ENCODE measurements around the gene SNTG2.

The SNTG2 gene

DNA sequence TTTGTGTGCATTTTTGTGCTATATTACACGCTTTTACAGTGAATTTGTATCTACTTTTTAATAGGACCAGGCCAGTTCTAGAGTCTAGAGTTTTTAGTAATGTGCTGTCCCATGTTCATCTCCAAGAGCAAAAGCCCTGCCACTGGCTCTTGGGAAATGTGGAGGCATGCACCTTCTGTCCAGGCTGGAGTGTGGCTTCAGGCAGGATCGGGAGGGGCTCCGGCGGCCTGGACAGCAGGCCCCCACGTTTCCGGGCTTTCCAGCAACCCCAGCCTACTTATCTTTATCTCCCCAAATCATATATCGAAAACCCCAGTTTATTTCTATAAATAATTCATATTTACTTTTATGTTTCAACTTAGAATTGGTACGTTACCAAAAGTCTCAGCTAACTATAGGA, 78.2 kb downstream of the SNTG2 start:
- Histone ChIP-seq H3K27ac (no peak overlapping the region), H3K4me3 (no peak overlapping the region)
- TF ChIP-seq, protein P1, sequence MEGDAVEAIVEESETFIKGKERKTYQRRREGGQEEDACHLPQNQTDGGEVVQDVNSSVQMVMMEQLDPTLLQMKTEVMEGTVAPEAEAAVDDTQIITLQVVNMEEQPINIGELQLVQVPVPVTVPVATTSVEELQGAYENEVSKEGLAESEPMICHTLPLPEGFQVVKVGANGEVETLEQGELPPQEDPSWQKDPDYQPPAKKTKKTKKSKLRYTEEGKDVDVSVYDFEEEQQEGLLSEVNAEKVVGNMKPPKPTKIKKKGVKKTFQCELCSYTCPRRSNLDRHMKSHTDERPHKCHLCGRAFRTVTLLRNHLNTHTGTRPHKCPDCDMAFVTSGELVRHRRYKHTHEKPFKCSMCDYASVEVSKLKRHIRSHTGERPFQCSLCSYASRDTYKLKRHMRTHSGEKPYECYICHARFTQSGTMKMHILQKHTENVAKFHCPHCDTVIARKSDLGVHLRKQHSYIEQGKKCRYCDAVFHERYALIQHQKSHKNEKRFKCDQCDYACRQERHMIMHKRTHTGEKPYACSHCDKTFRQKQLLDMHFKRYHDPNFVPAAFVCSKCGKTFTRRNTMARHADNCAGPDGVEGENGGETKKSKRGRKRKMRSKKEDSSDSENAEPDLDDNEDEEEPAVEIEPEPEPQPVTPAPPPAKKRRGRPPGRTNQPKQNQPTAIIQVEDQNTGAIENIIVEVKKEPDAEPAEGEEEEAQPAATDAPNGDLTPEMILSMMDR (IDR thresholded peaks at IDR 0.05), result no peak
- DNase-seq (ENCODE audit: low spot score), result no peak

DNA sequence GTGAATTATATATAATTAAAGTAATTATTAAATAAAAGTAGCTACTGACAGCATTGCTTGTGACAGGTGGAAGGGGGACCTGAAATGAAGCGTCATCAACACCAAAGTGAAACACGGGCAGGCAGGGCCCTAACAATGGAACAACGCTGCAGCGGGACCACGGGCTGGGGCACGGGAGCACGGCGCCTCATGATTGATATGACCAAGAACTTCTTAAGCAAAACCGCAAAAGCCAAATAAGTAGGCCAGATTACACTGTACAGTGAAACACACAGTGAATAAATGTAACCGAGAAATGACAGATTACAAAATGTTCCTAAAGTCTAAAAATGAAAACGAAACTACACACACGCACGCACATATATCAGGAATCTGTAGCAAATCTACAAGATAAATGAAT, 81.4 kb downstream of the SNTG2 start:
- no peak overlapping the region for H3K4me3 ChIP-seq
- no peak overlapping the region for H3K27ac ChIP-seq
- TF ChIP-seq, protein P1 (IDR thresholded peaks at IDR 0.05), result no peak
- DNase-seq (ENCODE audit: low spot score), result no peak

DNA sequence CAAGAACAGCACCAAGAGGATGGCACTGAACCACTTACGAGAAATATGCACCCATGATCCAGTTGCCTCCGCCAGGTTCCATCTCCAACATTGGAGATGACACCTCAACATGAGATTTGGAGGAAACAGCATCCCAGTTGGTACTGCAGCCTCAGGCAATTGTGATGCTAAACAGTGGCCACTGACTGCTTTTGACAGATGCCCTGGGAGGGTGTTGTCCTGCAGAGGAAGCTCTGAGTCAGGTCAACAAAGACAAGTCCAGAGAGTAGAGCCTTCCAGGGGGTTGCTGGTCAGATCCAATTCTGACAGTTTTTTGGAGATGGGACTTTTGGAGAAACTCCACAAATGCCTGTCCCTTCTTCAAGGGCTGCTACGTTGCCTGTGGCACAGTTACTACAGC, 82.4 kb downstream of the SNTG2 start:
- H3K27ac ChIP-seq, result no peak overlapping the region
- TF ChIP-seq, protein P1 (IDR thresholded peaks at IDR 0.05), result no peak

DNA sequence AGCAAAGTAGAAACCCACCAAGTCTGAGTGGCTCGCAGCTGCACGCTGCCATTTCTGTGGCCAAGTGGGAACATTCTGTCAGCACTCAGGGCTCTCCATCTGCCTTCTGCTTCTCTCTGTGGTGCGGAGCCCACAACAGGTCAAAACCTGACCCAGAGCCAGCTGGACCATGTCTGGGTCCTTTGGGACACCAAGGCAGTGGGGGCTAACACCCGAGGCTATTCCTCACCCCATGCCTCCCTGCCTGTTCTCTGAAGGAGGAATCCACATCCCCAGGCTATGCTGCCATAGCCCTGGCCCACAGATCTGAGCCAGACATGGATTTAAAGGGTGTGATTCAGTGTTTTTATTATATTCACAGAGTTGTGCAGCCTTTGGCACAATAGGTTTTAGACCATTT, 86.4 kb downstream of the SNTG2 start:
- H3K27ac ChIP-seq, result no peak overlapping the region
- no peak overlapping the region for H3K4me3 ChIP-seq
- DNase-seq (ENCODE audit: low spot score), result no peak
- TF ChIP-seq, protein P1 (IDR thresholded peaks at IDR 0.05), result no peak

More for the DNA sequence above, 82.4 kb downstream of the SNTG2 start:
- DNase-seq (ENCODE audit: low spot score), result no peak
- H3K4me3 ChIP-seq, result no peak overlapping the region

DNA sequence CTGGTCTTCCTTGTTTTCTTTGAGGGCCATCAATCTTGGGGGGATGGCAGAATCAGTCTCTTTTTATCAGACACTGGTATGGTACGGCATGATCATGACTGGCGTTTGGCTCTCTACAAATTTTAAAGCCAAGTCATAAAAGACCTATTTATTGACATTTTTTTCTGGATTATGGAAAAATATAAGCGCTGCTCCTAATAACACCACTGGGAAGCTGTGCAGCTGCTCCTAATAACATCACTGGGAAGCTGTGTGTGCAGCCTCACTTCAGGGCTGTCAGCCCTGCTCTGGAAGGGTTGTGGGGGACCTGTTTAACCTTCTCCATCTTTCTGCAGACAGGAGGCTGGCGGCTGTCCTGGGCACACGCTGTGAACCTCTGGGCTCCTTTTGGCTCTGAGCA, 88.9 kb downstream of the SNTG2 start:
- TF ChIP-seq, protein P1 (IDR thresholded peaks at IDR 0.05), result no peak
- DNase-seq (ENCODE audit: low spot score), result no peak
- H3K27ac ChIP-seq, result no peak overlapping the region
- no peak overlapping the region for H3K4me3 ChIP-seq

DNA sequence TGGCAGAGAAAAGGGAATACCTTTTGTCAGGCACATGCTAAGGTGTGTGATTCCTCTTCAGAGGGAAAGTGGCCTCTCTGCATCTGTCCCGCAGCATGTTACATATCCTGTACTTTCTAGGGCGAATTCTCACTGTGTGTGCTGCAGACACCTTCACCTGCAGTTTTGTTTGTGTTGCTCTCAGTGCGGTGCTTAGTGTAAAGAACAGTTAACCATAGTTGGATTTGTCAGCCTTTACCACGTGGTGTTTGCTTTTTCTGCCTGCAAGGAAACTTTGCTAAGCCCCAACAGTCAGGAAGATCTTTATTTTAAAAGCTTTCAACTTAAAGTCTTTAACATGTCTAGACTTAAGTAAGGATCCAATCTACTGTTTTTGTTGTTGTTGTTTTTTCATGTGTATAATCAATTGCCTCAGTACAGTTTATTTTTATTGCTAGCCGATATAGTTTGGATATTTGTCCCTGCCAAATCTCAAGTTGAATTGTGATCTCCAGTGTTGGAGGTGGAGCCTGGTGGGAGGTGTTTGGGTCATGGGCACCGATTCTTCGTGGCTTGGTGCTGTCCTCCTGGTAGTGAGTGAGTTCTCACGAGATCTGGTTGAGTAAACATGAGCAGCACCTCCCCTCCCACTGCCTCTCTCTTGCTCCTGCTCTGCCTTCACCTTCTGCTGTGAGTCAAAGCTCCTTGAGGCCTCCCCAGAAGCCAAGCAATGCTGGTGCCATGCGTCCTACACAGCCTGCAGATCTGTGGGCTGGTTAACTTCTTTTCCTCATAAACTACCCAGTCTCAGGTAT, 90.6 kb downstream of the SNTG2 start:
- H3K27ac ChIP-seq, result no peak overlapping the region
- no peak for DNase-seq (ENCODE audit: low spot score)
- TF ChIP-seq, protein P1 (IDR thresholded peaks at IDR 0.05), result no peak
- no peak overlapping the region for H3K4me3 ChIP-seq

DNA sequence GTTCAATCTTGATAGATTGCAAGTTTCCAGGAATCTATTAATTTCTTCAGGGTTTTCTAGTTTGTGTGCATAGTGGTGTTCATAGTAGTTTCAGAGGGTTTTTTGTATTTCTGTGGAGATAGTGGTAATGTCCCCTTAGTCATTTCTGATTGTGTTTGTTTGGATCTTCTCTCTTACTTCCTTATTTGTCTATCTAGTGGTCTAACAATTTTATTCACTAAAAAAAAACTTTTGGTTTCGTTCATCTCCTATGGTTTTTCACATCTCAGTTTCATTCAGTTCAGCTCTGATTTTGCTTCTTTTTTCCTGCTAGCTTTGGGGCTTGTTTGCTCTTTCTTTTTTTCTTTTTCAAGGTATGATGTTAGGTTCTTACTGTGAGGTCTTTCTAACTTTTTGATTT, 94.5 kb downstream of the SNTG2 start:
- Histone ChIP-seq H3K27ac (no peak overlapping the region), H3K4me3 (no peak overlapping the region)
- DNase-seq (ENCODE audit: low spot score), result no peak
- TF ChIP-seq, protein P1 (IDR thresholded peaks at IDR 0.05), result no peak

Measured in coronary artery (tissue), 2 donors.